SJSA1 (cell line): Measurements from ENCODE around the gene HOMER2. TPM values are rescaled to one million over a fixed set of nuclear protein-coding genes. Genes with fewer than 3 reads are reported as not detected.
A peak's percentile ranks its signal among the peaks of the same experiment; 100 is the strongest.
"Not testable (repeated sequence)": the region's sequence is repeated elsewhere in the genome, so short reads cannot be mapped to it uniquely, and the experiment has no call there.

Experiments
- DNase-seq, 2 experiments: peaks; one replicate each; pipeline ENCODE4 v3.0.0-alpha.2; 2015 to 2020; ENCODE audit warnings: low spot score in 2 of 2, low read depth in 1 of 2
- H3K27ac ChIP-seq: fragments of 250-450 bp; sonication (Bioruptor Pico); 2 replicates; pipeline ENCODE4 v1.5.1; 2020; ENCODE audit warnings: mild to moderate bottlenecking, moderate library complexity
- H3K27me3 ChIP-seq: fragments of 250-450 bp; sonication (Bioruptor Pico); replicated peaks from 2 replicates; pipeline ENCODE4 v1.5.1; 2020; ENCODE audit warnings: mild to moderate bottlenecking, moderate library complexity
- H3K36me3 ChIP-seq: fragments of 250-450 bp; sonication (Bioruptor Pico); 2 replicates; pipeline ENCODE4 v1.5.1; 2020; ENCODE audit warnings: mild to moderate bottlenecking
- H3K4me1 ChIP-seq: fragments of 250-450 bp; sonication (Bioruptor Pico); replicated peaks from 2 replicates; pipeline ENCODE4 v1.6.1; 2021; ENCODE audit warnings: mild to moderate bottlenecking
- H3K4me3 ChIP-seq: fragments of 250-450 bp; sonication (Bioruptor Pico); 2 replicates; pipeline ENCODE4 v1.5.1; 2020; ENCODE audit warnings: mild to moderate bottlenecking
- H3K9me3 ChIP-seq: fragments of 250-450 bp; sonication (Bioruptor Pico); replicated peaks from 2 replicates; pipeline ENCODE4 v1.5.1; 2020; ENCODE audit warnings: mild to moderate bottlenecking
- total RNA-seq: library from RNA; depleted of rRNA; stranded (reverse); fragments of >200 nt; shearing (Covaris generic); gene quantifications from 2 replicates; pipeline ENCODE4 v1.2.3, GENCODE V29; 2014; rRNA removed

The HOMER2 gene
- total RNA-seq: 0.41 and 1.2 TPM in 2 replicates

- Histone ChIP-seq H3K27ac (no peak within 1 kb of the TSS), H3K27me3 (peaks cover 30% of the 10 kb centered on the region), H3K4me1 (peaks cover 6% of the 10 kb centered on the region; the same call in 1 of the 2 replicates), H3K4me3 (peak within 1 kb of the TSS; percentile 39), H3K9me3 (no peaks in the 10 kb centered on the region), H3K36me3 (no peaks in the 10 kb centered on the region)
- no peak for DNase-seq
These were observed at the start of gene HOMER2 for GRCh38 chr15:82952158-82953081. TSS of gene HOMER2 (minus strand) at chr15:82952720. CDS start at chr15:82952535, 185 bp downstream.

- not testable (repeated sequence) for DNase-seq, H3K9me3 ChIP-seq, H3K27me3 ChIP-seq, H3K27ac ChIP-seq, H3K4me3 ChIP-seq
- Histone ChIP-seq H3K4me1 (peaks cover 12% of the 10 kb centered on the region), H3K36me3 (peaks cover 11% of the 10 kb centered on the region)
These were observed 48.1 kb upstream of the HOMER2 start for GRCh38 chr15:83000672-83001031.

GRCh38 chr15:82999905-83000671 lies 47.6 kb upstream of the HOMER2 start:
- DNase-seq: peak; percentile 32 to 57
- peaks cover 6% of the 10 kb centered on the region; the same call in 1 of the 2 replicates for H3K36me3 ChIP-seq
- H3K27ac ChIP-seq: peak overlapping the region; percentile 1; the same call in 1 of the 2 replicates
- no peaks in the 10 kb centered on the region for H3K9me3 ChIP-seq
- peaks cover 12% of the 10 kb centered on the region for H3K4me1 ChIP-seq
- no peaks in the 10 kb centered on the region for H3K27me3 ChIP-seq
- H3K4me3 ChIP-seq: peak overlapping the region; percentile 26

- H3K36me3 ChIP-seq: no peaks in the 10 kb centered on the region
- peaks cover 12% of the 10 kb centered on the region for H3K4me1 ChIP-seq
- H3K9me3 ChIP-seq: no peaks in the 10 kb centered on the region
- H3K27ac ChIP-seq: peak overlapping the region; percentile 1; the same call in 1 of the 2 replicates
- H3K4me3 ChIP-seq: no peak overlapping the region
- no peaks in the 10 kb centered on the region for H3K27me3 ChIP-seq
- peak; percentile 31 to 51 for DNase-seq
These were observed 46.9 kb upstream of the HOMER2 start for GRCh38 chr15:82999426-82999825.

- no peak overlapping the region for H3K4me3 ChIP-seq
- H3K27ac ChIP-seq: no peak overlapping the region
- H3K27me3 ChIP-seq: no peaks in the 10 kb centered on the region
- DNase-seq: no peak
- peaks cover 28% of the 10 kb centered on the region for H3K4me1 ChIP-seq
- H3K9me3 ChIP-seq: no peaks in the 10 kb centered on the region
- H3K36me3 ChIP-seq: peaks cover 7% of the 10 kb centered on the region
These were observed 43.4 kb upstream of the HOMER2 start for GRCh38 chr15:82995938-82996337.

GRCh38 chr15:82995076-82995475 lies 42.6 kb upstream of the HOMER2 start:
- no peak overlapping the region for H3K4me3 ChIP-seq
- H3K4me1 ChIP-seq: peaks cover 26% of the 10 kb centered on the region
- DNase-seq: peak in 1 of 2 experiments; percentile 25
- H3K27me3 ChIP-seq: no peaks in the 10 kb centered on the region
- no peak overlapping the region for H3K27ac ChIP-seq
- H3K36me3 ChIP-seq: peaks cover 13% of the 10 kb centered on the region
- H3K9me3 ChIP-seq: no peaks in the 10 kb centered on the region

GRCh38 chr15:82993144-82993543 lies 40.6 kb upstream of the HOMER2 start:
- Histone ChIP-seq H3K4me3 (no peak overlapping the region), H3K4me1 (peaks cover 16% of the 10 kb centered on the region), H3K9me3 (no peaks in the 10 kb centered on the region), H3K36me3 (peaks cover 24% of the 10 kb centered on the region), H3K27me3 (no peaks in the 10 kb centered on the region), H3K27ac (no peak overlapping the region; the same call in 1 of the 2 replicates)
- peak in 1 of 2 experiments; percentile 82 for DNase-seq

GRCh38 chr15:82992436-82992998 lies 40.0 kb upstream of the HOMER2 start:
- Histone ChIP-seq H3K27me3 (no peaks in the 10 kb centered on the region), H3K36me3 (peaks cover 29% of the 10 kb centered on the region), H3K4me1 (peaks cover 16% of the 10 kb centered on the region), H3K9me3 (no peaks in the 10 kb centered on the region), H3K27ac (peak overlapping the region; percentile 31), H3K4me3 (no peak overlapping the region)
- no peak for DNase-seq

- peak overlapping the region; percentile 64 for H3K4me3 ChIP-seq
- H3K9me3 ChIP-seq: no peaks in the 10 kb centered on the region
- H3K27ac ChIP-seq: peak overlapping the region; percentile 31
- peaks cover 32% of the 10 kb centered on the region for H3K36me3 ChIP-seq
- peaks cover 12% of the 10 kb centered on the region for H3K4me1 ChIP-seq
- no peaks in the 10 kb centered on the region for H3K27me3 ChIP-seq
- no peak for DNase-seq
These were observed 33.9 kb upstream of the HOMER2 start for GRCh38 chr15:82986442-82986780.

- Histone ChIP-seq H3K4me3 (peak within 1 kb of the TSS; percentile 64), H3K36me3 (peaks cover 26% of the 10 kb centered on the region), H3K27ac (peak within 1 kb of the TSS; percentile 31), H3K4me1 (peaks cover 12% of the 10 kb centered on the region), H3K9me3 (no peaks in the 10 kb centered on the region), H3K27me3 (no peaks in the 10 kb centered on the region)
- peak; percentile 92 to 94 for DNase-seq
These were observed 33.3 kb upstream of the HOMER2 start, which contains the start of gene RAMAC for GRCh38 chr15:82985688-82986441. TSS of gene RAMAC (plus strand) at chr15:82986210. CDS start at chr15:82989019, 2,809 bp downstream.

GRCh38 chr15:82980981-82981380 lies 28.5 kb upstream of the HOMER2 start:
- H3K9me3 ChIP-seq: no peaks in the 10 kb centered on the region
- H3K27ac ChIP-seq: no peak overlapping the region
- H3K36me3 ChIP-seq: no peaks in the 10 kb centered on the region
- DNase-seq: no peak
- no peaks in the 10 kb centered on the region for H3K27me3 ChIP-seq
- H3K4me1 ChIP-seq: peaks cover 7% of the 10 kb centered on the region
- H3K4me3 ChIP-seq: no peak overlapping the region

GRCh38 chr15:82979726-82980125 lies 27.2 kb upstream of the HOMER2 start:
- no peaks in the 10 kb centered on the region for H3K27me3 ChIP-seq
- no peak overlapping the region for H3K4me3 ChIP-seq
- no peaks in the 10 kb centered on the region for H3K9me3 ChIP-seq

GRCh38 chr15:82978438-82978837 lies 25.9 kb upstream of the HOMER2 start:
- H3K27ac ChIP-seq: no peak overlapping the region
- no peak overlapping the region for H3K4me3 ChIP-seq
- no peaks in the 10 kb centered on the region for H3K36me3 ChIP-seq
- no peak for DNase-seq
- no peaks in the 10 kb centered on the region for H3K9me3 ChIP-seq
- H3K4me1 ChIP-seq: no peaks in the 10 kb centered on the region
- H3K27me3 ChIP-seq: no peaks in the 10 kb centered on the region

More at GRCh38 chr15:82979726-82980125, 27.2 kb upstream of the HOMER2 start:
- H3K27ac ChIP-seq: no peak overlapping the region
- no peaks in the 10 kb centered on the region for H3K36me3 ChIP-seq
- H3K4me1 ChIP-seq: no peaks in the 10 kb centered on the region
- no peak for DNase-seq
